Stimulated activated CD8-positive, alpha-beta memory T cell treated with anti-CD3 and anti-CD28 coated beads, Interleukin-7, amount 100 ng/mL, for 1 hour (primary cell): ENCODE measurements around the gene JAKMIP1.

Experiments used
- DNase-seq, 2 donors: peaks; one replicate each; pipeline ENCODE4 v3.0.0-alpha.2; 2020; ENCODE audit warnings: low read depth in 2 of 2

The JAKMIP1 gene

DNA sequence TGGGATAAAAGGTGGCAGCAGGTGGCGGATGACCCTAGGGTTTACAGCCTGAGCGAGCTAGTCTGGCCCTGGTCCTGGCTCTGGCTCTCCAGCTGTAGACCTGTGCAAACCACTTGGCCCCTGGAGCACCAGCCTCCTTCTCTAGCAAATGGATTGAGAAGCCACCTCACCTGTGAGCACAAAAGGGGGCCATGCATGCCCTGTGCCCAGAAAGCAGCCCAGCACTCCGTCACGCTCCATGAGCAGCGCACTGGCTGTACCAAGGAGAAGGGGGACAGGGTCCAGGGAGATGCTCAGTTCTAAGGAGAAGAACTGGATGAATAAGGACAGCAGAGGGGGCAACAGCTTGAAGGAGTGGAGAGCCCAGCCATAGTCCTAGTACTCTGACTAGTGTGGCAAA lies 135.2 kb downstream of the JAKMIP1 start:
- no peak for DNase-seq

DNA sequence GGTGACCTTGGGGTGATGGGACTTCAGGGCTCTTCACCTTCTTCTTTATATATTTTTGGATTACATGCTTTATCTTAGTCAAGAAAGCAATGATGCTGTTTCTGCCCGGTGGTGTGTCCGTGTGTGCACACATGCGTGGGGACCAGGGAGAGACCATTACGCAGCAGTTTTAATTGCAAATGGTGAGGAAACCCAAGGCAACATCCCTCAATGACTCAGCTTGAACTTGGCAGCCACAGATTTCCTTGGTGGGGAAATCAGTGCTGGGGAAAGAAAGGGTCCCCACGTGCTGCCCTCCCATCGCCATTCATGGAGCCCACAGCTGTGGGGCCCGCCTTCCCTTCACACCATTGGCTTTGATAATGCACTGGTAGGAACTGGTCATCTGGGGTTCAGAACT lies 136.0 kb downstream of the JAKMIP1 start:
- DNase-seq, result no peak

DNA sequence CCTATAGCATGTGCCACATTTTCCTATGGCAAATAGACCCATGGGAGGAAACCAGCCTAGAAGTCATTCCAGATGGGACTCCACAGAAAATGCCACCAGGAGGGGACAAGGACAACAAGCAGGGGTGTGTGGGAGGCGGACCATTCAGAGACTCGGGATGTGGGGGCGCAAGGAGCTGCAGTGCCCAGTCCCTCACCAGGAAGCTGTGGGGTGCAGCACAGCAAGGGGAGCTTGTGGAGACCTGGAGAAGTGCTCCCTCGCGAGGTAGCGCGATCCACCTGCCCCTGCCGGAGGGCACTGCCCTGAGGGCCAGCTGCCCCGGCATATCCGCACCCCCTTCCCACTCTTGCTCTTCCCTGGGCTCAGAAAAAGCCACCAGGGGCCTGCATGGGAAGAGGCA lies 136.7 kb downstream of the JAKMIP1 start:
- no peak for DNase-seq

DNA sequence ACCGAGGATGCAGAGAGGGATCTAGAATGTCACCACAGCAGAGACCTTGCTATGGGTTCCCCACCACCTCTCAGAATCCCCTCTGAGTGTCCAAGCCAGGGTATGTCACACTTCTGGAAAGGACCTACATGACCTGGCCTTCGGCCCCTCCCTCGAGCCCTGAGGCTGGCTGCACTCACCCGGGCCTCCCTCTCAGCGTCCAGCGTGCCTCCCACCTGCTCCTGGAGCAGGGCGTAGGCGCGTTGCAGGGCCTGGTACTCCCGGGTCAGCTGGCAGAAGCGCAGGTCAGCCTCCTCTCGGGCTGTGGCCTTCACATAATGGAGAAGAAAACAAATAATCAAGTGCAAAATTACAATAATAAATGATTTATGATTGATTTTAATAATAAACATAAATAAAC lies 138.2 kb downstream of the JAKMIP1 start:
- DNase-seq, result no peak

DNA sequence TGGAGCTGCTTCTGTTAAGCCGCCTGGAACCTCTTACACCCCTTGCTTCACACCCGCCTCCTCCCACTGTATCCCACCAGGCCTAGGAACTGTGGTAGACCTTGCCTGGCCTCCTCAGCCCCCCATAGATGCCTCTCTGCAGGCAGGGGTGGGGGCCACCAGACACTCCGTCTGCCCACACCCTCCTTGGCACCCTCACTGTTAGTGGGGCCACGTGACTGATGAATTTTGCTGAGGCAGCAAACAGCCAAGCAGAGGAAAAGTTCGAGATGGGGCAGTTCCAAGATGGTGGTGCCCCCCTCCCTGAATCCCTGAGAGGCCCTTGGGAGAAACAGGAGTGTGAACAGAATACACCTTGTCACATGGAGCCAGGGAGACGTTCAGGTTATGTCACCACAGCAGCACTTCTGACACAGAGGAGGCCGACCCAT lies 141.0 kb downstream of the JAKMIP1 start:
- no peak for DNase-seq

DNA sequence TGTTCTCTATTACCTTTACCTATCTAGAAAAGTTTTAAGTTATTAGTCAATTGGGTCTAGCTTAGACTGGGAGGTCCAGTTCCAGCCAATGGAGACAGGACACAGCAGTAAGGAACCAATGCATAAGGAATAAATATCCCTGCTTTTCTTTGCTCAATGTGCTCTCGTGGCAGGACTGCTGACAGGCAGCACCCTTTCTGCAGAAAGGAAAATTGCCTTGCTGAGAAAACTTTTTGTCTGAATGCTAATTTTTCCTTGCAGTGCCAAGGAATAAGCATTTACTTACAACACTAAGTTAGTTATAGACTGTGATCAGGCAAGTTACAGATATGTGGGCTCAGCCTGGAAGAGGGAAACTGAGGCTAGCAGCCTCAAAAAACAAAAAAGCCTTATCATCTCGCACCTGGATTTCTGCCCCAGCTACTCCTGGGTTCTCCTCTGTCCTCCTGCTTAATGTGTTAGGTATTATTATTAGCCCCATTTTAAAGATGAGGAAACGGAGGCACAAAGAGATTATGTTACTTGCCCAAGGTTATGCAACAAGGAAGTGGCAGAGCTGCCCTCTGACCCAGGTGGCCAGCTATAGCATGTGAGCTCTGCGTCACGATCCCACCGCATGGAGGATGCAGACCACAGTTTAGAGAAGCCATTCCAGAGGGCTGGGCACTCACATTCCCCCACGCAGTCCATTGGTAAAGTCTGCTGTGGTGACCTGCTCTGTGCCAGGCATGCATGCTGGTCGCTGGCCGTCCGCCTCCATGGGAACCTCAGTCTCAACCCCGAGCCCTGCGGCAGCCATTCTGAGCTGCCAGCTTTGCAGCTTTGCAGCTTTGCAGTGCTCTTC lies 141.6 kb downstream of the JAKMIP1 start:
- no peak for DNase-seq

DNA sequence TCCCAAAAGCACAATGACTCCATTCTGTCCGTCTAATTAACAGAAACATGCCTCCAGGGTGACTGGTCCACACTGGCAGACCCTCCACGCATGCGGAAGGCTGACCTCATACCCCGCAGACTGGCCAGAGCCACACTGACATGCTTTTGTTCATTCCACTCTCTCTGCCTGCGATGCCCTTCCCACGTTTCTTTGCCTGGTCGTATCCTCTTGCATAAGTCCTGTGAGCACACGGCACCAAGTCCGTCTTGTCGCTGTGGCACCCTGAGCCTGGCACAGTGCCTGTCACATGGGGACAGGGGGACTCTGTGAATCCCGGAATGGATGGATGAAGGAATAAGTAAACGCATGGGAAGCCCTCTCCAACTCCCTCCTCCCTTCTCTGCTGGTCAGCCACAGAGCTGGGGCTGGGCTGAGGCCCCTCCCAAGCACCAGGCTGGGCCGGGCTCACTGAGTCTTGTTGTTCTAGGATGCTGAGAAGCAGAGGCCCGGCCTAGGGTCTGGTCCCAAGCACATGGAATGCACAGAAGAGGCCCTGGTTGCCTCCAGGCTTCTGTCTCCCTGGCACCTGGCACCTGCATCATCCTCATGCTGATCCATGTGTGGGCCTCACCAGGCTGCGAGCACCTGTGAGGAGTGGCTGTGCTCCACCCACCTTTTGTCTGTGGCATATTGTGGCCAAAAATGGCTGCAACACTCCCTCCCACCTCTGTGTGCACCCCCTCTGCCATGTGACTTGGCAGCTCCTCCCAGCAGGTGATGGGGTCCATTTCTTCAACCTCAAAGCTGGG lies 143.2 kb downstream of the JAKMIP1 start:
- no peak for DNase-seq

DNA sequence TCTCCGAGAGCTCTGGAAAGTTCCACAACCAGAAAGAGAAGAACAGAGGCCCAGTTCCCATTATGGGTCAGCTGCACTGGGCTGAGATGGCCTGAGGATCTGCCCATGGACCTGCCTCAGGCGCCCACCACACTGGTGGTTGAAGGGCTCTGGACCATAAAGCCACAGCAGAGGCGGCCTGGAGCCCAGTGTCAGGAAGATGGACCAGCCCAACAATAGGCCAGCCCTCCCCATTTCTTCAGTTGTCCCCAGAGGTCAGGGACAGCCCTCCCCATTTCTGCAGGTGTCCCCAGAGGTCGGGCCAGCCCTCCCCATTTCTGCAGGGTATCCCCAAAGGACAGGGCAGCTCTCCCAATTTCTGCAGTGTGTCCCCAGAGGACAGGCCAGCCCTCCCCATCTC lies 144.9 kb downstream of the JAKMIP1 start:
- no peak for DNase-seq

DNA sequence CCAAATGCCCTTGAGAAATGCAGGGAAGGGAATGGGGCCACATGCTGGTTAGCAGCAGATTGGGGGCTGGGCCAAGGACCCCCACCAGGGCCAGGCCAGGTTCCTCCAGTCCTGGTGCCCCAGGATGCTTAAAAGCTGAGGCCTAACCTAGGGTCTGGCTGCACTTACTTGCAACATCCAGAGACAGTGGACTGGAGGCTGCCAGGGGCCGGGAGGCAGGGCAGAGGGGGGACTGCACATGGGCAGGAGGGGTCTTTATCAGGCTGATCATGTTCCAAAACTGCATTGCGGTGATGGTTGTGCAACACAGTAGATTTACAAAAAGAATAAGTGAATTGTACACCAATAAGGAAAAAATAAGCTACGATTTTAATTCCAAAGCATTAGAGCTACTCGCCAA lies 145.3 kb downstream of the JAKMIP1 start:
- DNase-seq, result no peak

DNA sequence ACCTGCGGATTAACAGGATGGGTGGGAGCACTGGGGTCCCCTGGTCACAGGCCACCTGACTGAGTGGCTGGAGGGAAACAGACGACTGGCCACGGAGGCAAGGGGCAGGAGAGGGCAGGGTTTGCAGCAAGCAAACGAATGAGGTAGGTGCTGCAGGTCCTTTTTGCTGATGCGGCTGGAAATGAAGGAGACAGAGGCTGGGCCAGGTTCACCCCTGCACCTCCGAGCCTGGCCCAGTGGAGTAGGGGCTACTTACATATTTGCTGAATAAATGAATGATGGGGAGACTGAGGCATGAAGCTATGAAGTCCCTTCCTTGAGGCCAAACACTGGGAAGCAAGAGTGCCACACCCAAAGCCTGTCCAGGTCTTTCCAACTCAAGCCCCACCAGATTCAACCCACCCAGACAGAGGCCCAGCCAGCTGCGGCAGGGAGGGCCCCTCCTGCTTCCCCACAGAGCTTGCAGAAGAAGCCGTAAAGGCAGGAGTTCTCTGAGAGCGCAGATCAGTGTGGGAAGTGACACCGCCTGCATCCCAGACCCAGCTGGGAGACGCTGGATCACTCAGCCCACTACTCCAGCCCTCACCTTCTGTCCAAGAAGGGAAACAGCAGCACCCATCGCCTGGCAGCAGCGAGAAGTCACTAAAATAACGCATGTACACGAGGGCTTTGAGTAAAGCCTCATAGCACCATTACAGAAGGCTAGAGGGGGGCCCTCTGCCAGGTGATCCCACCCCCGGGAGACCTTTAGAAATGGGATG lies 146.0 kb downstream of the JAKMIP1 start:
- DNase-seq, result no peak

DNA sequence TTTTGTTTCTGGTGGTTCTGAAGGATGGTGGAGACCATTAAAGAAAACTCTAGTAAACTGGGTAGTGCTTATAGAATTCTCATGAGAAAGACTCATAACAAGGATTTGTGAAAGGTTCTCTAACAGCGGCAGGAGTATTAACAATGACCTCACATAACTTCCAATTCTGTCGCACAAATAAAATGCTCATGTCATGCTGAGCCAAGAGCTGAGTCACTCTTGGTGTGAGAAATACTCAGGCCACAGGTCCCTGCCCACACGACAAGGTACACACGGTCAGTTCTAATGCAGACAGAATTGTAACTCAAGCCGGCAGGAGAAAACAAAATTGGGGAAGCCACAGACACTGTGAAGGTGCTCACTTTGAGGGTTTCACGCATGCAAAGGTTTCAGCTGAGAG lies 147.7 kb downstream of the JAKMIP1 start:
- DNase-seq, result no peak

DNA sequence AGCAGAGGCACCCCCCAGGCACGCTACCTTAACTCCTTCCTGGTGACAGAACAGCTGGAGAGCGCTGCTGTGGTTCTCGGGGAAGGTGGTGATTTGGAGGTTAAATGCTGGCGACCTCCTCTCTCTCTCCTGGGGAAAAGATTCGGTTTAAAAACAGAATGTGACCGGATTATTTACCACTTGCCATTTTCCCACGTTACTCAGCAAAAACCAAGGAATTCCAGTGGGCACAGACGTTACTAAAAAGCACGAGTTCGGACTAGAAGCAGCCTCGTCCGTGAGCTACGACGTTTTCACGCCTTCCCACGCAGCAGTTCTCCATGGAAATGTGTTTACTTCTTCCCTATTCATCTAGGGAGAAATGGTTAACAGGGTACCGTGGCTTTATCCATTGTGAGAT lies 149.8 kb downstream of the JAKMIP1 start:
- no peak for DNase-seq

DNA sequence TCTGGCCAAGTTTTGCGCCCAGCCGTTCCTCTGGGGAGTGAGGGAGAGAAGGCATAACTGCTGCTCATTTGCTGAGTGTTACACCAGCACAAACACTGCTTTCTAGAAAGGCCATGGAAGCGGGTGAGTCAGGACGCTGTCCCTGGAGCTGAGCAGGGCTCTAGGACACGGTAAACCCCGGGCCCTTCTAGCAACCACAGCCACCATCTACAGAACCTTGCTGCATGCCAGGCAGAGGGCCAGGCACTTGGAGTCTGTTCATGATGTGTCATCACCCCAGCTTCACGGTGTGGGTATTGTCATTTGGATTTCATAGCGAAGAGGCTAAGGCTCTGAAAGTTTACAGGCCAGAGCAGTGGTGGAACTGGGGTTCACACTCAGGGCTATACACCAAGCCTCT lies 150.4 kb downstream of the JAKMIP1 start:
- DNase-seq, result no peak

DNA sequence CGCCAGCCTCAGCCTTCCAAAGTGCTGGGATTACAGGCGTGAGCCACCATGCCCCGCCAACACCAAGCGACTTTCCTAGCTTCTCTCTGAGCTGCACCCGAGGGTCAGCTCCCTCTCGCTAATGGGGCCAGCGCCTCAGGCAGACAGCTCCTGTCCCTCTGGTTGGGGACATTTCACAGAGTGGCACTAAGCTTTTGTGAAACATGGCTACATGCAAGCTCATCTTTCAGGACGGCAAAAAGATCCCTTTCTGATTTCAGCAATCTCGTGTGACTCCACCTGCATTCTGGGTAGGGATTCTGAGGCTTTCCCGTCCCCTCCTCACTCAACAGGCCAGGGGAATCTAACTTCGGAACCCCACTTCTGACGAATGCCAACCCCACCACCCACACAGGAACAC lies 151.1 kb downstream of the JAKMIP1 start:
- no peak for DNase-seq

DNA sequence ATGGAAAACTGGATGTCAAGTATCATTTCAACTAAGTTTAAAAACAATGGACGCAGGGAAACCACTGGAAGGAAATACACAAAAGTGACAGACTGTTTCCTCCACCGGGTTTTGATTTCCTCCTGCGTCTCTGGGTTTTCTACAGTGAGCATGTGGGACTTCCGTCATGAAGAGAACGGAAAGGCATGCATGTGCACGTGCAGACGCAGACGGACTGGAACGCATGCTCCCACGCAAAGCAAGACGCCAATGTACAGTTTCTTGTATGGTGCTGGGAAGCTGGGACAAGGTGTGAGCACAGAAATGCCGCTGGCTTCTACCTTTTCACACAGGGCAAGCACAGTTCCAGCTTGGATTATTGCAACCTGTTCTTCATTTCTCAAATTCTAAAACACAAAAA lies 151.8 kb downstream of the JAKMIP1 start:
- DNase-seq, result no peak

DNA sequence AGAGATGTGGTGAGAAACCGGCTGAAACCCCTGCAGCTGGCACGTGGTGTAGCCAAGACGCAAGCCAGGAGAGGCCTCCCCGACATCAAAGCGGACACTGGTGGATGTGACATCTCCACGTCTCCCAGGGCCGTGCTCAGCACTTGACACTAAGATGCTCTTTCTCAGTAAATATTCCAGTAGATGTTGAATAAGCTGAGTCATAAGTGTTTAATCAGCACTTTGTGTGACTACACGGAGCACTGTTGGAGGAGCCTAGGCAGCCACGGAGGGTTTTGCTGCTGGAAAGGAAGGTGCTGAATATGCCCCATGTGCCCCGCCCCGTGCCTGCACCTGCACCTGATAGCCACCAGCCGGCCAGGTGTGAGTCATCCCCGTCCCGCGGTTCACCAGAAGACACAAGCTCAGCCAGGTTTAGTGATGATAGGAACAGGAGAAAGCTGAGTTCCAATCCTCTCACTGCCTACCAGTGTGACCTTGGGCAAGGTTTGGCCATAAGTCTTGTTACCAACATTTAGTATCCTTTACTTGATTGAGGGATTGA lies 153.1 kb downstream of the JAKMIP1 start:
- DNase-seq, result no peak

DNA sequence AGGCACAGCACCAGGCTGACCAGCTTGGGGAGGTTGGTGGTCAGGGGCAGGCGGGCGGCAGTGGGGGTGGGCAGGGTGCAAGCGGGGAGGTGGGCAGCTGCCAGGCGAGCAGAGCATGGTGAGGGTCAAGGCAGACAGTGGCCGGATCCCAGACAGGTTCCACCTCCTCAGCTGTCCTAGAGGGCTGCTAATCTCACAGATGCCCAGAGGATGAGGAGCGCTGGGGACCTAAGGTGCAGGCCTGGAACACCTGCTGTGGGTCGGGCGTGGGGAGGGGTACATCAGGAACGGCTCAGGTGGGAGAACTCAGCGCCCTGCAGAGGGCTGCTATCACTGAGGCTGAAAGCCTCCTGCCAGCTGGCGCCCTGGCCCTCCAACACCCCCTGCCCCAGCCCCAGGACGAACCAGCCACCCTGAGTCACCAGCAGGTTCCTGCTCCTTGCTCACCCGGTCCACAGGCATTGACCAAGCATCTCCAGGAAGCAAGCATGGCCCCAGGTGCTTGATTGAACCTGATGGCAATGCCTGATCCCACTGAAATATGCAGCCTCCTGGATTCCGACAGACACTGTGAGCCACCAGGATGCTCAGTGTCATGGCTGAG lies 153.7 kb downstream of the JAKMIP1 start:
- DNase-seq, result no peak

DNA sequence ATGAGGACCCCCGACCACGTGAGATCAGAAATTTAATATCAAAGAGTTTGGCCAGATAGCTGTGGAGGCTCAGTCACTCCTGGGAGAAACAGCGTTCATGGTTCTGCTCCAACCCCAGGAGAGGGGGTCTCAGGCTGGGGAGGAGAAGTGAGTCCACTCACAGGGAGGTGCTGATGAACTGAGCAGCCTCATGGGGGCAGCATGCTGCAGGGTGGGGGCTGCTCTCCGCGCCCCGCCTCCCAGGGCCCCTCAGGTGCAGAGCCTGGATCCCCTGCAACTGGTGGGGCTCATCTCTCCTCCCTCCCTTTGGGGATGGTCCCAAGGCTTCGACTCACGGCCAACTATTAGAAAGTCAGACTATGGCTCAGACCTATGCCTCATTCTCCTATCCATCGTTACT lies 155.5 kb downstream of the JAKMIP1 start:
- no peak for DNase-seq

DNA sequence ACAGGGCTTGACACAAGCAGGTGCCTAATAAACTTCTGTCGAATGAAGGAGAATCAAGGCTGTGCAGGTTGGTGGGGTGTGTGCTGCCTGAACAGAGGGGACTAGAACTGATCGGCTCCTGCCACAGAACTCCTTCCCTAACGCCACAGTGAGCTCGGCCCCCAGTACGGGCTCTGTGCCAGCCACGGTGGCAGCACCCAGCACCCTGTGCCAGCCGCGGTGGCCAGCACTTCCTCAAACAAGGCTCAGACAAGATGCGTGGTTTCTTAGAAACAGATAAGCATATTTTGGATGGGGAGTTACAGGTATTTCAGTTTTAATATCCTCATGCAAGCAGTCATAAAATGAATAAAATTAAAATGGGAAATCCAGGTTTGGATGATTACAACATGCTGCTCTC lies 156.1 kb downstream of the JAKMIP1 start:
- DNase-seq, result no peak

DNA sequence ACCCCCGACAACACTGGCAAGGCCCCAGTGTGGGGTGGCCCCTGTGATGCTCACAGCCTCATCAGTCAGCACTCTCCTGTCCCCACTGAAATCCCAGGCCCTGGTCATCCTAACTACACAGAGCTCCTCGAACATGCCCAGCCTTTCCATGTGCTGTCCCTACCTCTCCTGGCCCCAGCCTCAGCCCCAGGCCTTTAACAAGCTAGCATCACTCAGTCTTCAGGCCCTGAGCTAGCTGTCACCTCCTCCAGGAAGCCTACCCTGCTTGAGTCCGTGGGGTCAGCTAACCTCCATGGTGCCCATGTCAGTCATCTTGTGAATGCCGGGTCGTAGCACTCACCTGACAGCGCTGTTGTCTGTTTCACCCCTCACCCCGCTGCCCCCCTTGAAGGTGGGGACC lies 156.5 kb downstream of the JAKMIP1 start:
- no peak for DNase-seq

DNA sequence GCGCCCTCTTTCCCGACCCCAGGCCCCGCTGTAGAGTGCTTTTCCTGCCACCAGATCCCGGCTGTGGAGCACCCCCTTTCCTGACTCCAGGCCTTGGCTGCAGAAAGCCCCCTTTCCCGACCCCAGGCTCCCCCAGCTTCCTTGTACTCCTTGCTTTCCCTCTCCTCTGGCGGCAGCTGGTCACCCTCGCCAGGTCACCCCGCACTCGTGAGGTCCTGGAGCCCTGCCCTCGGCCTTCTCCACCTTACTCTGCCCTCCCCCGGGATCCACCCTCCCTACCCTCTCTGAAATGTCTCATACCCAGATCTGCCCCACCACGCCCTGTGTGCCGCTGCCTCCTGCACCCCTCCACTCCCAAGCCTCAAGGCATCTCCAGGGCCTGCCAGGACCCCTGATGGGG lies 157.2 kb downstream of the JAKMIP1 start:
- DNase-seq, result no peak
